IMR-90 (cell line): Measurements from ENCODE around the gene NUDT9. TPM values are rescaled to one million over a fixed set of nuclear protein-coding genes. Genes with fewer than 3 reads are reported as not detected.

ENCODE experiments used
- ATAC-seq: fragments of 200-7000 bp; cut with Tn5 transposase; 2 replicates; pipeline ENCODE4 v1.9.1; 2020; ENCODE audit warnings: low read depth, mild to moderate bottlenecking, moderate library complexity
- BruUV-seq: library from RNA; stranded (reverse); fragments of 400-500 nt; replicated peaks from 2 replicates; lab custom pipeline; 2021; lab: Mats Ljungman, UMichigan
- CTCF ChIA-PET: fragments of 300-600 bp; formaldehyde crosslinking; extraction: SDS; loops from one replicate; lab custom pipeline; 2021; ENCODE audit warnings: antibody characterized with exemption; lab: Yijun Ruan, JAX
- POLR2A ChIA-PET: fragments of 300-600 bp; sonication (Branson Sonifier 250); formaldehyde crosslinking; loops from one replicate; lab custom pipeline; 2022; ENCODE audit warnings: antibody characterized with exemption; ENCODE audit not compliant: unreplicated experiment; lab: Charles Lee
- DNase-seq: peaks from one replicate; pipeline ENCODE4 v3.0.0; 2013
- H2AFZ ChIP-seq: replicated peaks from 2 replicates; pipeline ENCODE3; 2013; ENCODE audit warnings: low read length, mild to moderate bottlenecking; ENCODE audit not compliant: poor library complexity
- H2AK5ac ChIP-seq: 2 replicates; pipeline ENCODE4 v1.6.1; 2013; ENCODE audit warnings: low read depth, low read length, inconsistent platforms
- H2AK9ac ChIP-seq: replicated peaks from 2 replicates; pipeline ENCODE3; 2013; ENCODE audit warnings: mild to moderate bottlenecking, low read depth, low read length, moderate library complexity; ENCODE audit not compliant: poor library complexity
- H2BK120ac ChIP-seq: 2 replicates; pipeline ENCODE4 v1.6.1; 2013; ENCODE audit warnings: low read depth, low read length, inconsistent platforms
- H2BK15ac ChIP-seq: 3 replicates; pipeline ENCODE4 v1.6.1; 2013; ENCODE audit warnings: low read depth, low read length, inconsistent platforms
- H2BK20ac ChIP-seq: 2 replicates; pipeline ENCODE4 v1.6.1; 2013; ENCODE audit warnings: low read depth, mild to moderate bottlenecking, inconsistent platforms, low read length, moderate library complexity
- H2BK5ac ChIP-seq: 2 replicates; pipeline ENCODE4 v1.6.1; 2013; ENCODE audit warnings: mild to moderate bottlenecking, low read depth, low read length, inconsistent platforms; ENCODE audit not compliant: poor library complexity, severe bottlenecking
- H3K14ac ChIP-seq: replicated peaks from 2 replicates; pipeline ENCODE4 v1.6.1; 2013; ENCODE audit warnings: low read depth, low read length, inconsistent platforms
- H3K18ac ChIP-seq: 2 replicates; pipeline ENCODE4 v1.6.1; 2013; ENCODE audit warnings: low read depth, low read length, control low read depth
- H3K23ac ChIP-seq: 2 replicates; pipeline ENCODE4 v1.6.1; 2013; ENCODE audit warnings: low read depth, low read length, inconsistent platforms
- H3K27ac ChIP-seq: 2 replicates; pipeline ENCODE4 v1.5.1; 2013; ENCODE audit warnings: mild to moderate bottlenecking, control low read depth, low read length; ENCODE audit not compliant: insufficient read depth
- H3K27me3 ChIP-seq: 2 replicates; pipeline ENCODE4 v1.6.1; 2013; ENCODE audit warnings: low read length; ENCODE audit not compliant: control insufficient read depth, insufficient read depth
- H3K36me3 ChIP-seq: 2 replicates; pipeline ENCODE4 v1.6.1; 2013; ENCODE audit warnings: low read length, mixed read lengths; ENCODE audit not compliant: control insufficient read depth, insufficient read depth
- H3K4ac ChIP-seq: 2 replicates; pipeline ENCODE4 v1.6.1; 2013; ENCODE audit warnings: low read depth, low read length, inconsistent platforms
- H3K4me1 ChIP-seq: 2 replicates; pipeline ENCODE4 v1.6.1; 2013; ENCODE audit warnings: low read length, mixed read lengths; ENCODE audit not compliant: control insufficient read depth, insufficient read depth
- H3K4me2 ChIP-seq: 2 replicates; pipeline ENCODE4 v1.6.1; 2013; ENCODE audit warnings: low read depth, mild to moderate bottlenecking, control low read depth, low read length, moderate library complexity
- H3K4me3 ChIP-seq: 2 replicates; pipeline ENCODE4 v1.5.1; 2013; ENCODE audit warnings: low read depth, mild to moderate bottlenecking, control low read depth, low read length, moderate library complexity; ENCODE audit not compliant: insufficient read depth
- H3K56ac ChIP-seq: 2 replicates; pipeline ENCODE4 v1.6.1; 2013; ENCODE audit warnings: low read length, inconsistent platforms; ENCODE audit not compliant: insufficient read depth; ENCODE audit errors: extremely low read depth
- H3K79me1 ChIP-seq, 2 experiments: 2 replicates each; pipeline ENCODE4 v1.6.1; 2013; ENCODE audit warnings: low read length in 2 of 2, inconsistent platforms in 1 of 2, low read depth in 1 of 2
- H3K9ac ChIP-seq: 2 replicates; pipeline ENCODE4 v1.6.1; 2013; ENCODE audit warnings: low read depth, low read length, control low read depth
- H3K9me1 ChIP-seq: 2 replicates; pipeline ENCODE4 v1.6.1; 2013; ENCODE audit warnings: low read length, inconsistent platforms; ENCODE audit not compliant: insufficient read depth
- H3K9me3 ChIP-seq: 2 replicates; pipeline ENCODE4 v1.6.1; 2013; ENCODE audit warnings: low read length; ENCODE audit not compliant: control insufficient read depth, insufficient read depth
- H4K20me1 ChIP-seq: 2 replicates; pipeline ENCODE4 v1.6.1; 2013; ENCODE audit warnings: low read length, inconsistent platforms; ENCODE audit not compliant: insufficient read depth
- H4K5ac ChIP-seq: 2 replicates; pipeline ENCODE4 v1.6.1; 2013; ENCODE audit warnings: mild to moderate bottlenecking, low read depth, low read length, control low read depth
- H4K8ac ChIP-seq, 2 experiments: 2 replicates each; pipeline ENCODE4 v1.6.1; 2013; ENCODE audit warnings: low read depth in 2 of 2, low read length in 2 of 2, control low read depth in 1 of 2, inconsistent platforms in 1 of 2
- H4K91ac ChIP-seq: 2 replicates; pipeline ENCODE4 v1.6.1; 2013; ENCODE audit warnings: low read depth, low read length, inconsistent platforms; ENCODE audit not compliant: insufficient read depth
- CEBPB ChIP-seq: IDR thresholded peaks from 2 replicates; pipeline ENCODE4 v1.6.1; 2012; ENCODE audit warnings: low read depth, low read length, improper control_type of control experiment
- CHD1 ChIP-seq: IDR thresholded peaks from 2 replicates; pipeline ENCODE4 v1.6.1; 2012; ENCODE audit warnings: low read depth, low read length, improper control_type of control experiment
- CTCF ChIP-seq: conservative IDR thresholded peaks from 2 replicates; pipeline ENCODE4 v1.5.1; 2012; ENCODE audit warnings: mild to moderate bottlenecking, low read depth, low read length, improper control_type of control experiment
- ELK1 ChIP-seq: fragments of 150-350 bp; IDR thresholded peaks from 2 replicates; pipeline ENCODE4 v1.6.1; 2016; ENCODE audit warnings: low read depth, mild to moderate bottlenecking, low read length, moderate library complexity, borderline replicate concordance
- MAFK ChIP-seq: IDR thresholded peaks from 2 replicates; pipeline ENCODE4 v1.6.1; 2012; ENCODE audit warnings: low read depth, low read length, improper control_type of control experiment
- MAZ ChIP-seq: IDR thresholded peaks from 2 replicates; pipeline ENCODE4 v1.6.1; 2012; ENCODE audit warnings: low read depth, mild to moderate bottlenecking, low read length, improper control_type of control experiment, moderate library complexity, borderline replicate concordance
- MXI1 ChIP-seq: IDR thresholded peaks from 2 replicates; pipeline ENCODE4 v1.6.1; 2012; ENCODE audit warnings: low read depth, mild to moderate bottlenecking, low read length, moderate library complexity, borderline replicate concordance
- NFE2L2 ChIP-seq: fragments of 150-350 bp; IDR thresholded peaks from 2 replicates; pipeline ENCODE4 v1.6.1; 2016; ENCODE audit warnings: low read depth, mild to moderate bottlenecking, low read length
- RAD21 ChIP-seq: IDR thresholded peaks from 2 replicates; pipeline ENCODE4 v1.6.1; 2012; ENCODE audit warnings: low read length, improper control_type of control experiment
- RCOR1 ChIP-seq: IDR thresholded peaks from 2 replicates; pipeline ENCODE4 v1.6.1; 2012; ENCODE audit warnings: mild to moderate bottlenecking, low read length, improper control_type of control experiment; ENCODE audit not compliant: insufficient replicate concordance
- RFX5 ChIP-seq: IDR thresholded peaks from 2 replicates; pipeline ENCODE4 v1.8.0; 2012; ENCODE audit warnings: low read depth, mild to moderate bottlenecking, low read length, moderate library complexity
- SMC3 ChIP-seq: fragments of 150-350 bp; IDR thresholded peaks from 2 replicates; pipeline ENCODE4 v1.6.1; 2016; ENCODE audit warnings: low read depth, mild to moderate bottlenecking, antibody characterized with exemption, low read length, moderate library complexity
- USF2 ChIP-seq: fragments of 150-350 bp; IDR thresholded peaks from 2 replicates; pipeline ENCODE4 v1.6.1; 2017; ENCODE audit warnings: mild to moderate bottlenecking, antibody characterized with exemption, low read length, low read depth
- WGBS, 2 experiments: methylation state at CpG; one replicate each; pipeline versions ENCODE4 v1.1.5 to v1.1.7; 2013; ENCODE audit warnings: missing lambda C conversion rate in 2 of 2; ENCODE audit not compliant: insufficient read length in 1 of 2; ENCODE audit errors: extremely low coverage in 2 of 2; 5-methylcytosine and 5-hydroxymethylcytosine counted together
- dilution Hi-C: fragments of 300-500 bp; cut with HindIII; formaldehyde crosslinking; loops from one replicate; pipeline ENCODE4 v1.14.3; 2018; ENCODE audit warnings: low sequenced_read_pairs; ENCODE audit not compliant: unreplicated experiment
- in situ Hi-C: fragments of 300-500 bp; cut with MboI; formaldehyde crosslinking; loops from 3 replicates; pipeline ENCODE4 v1.14.3; 2019; ENCODE audit warnings: low sequenced_read_pairs, inconsistent platforms, mixed read lengths
- intact Hi-C: fragments of 100-400 bp; cut with micrococcal nuclease; formaldehyde crosslinking; loops from 2 replicates; pipeline ENCODE4 v1.10.0; 2022
- polyA plus RNA-seq, 3 experiments: library from polyadenylated mRNA; depleted of rRNA; stranded (reverse); fragments of >200 nt; gene quantifications; 2 replicates each; pipeline ENCODE4 v1.2.3, GENCODE V29; 2012; ENCODE audit warnings: low replicate concordance in 1 of 3
- total RNA-seq: library from RNA; depleted of rRNA; stranded (reverse); fragments of >200 nt; gene quantifications from 2 replicates; pipeline ENCODE4 v1.2.3, GENCODE V29; 2012

NUDT9 gene
- total and polyA plus RNA-seq, 2 of the 4 experiments (the other 2 are of a cell fraction) = 10.0 to 23.5 TPM

- no peaks in the 10 kb centered on the region for H4K20me1 ChIP-seq
- no peak overlapping the region for H2AFZ ChIP-seq
- H2BK120ac ChIP-seq = no peak overlapping the region
- in situ Hi-C loops = no loop called here
- no peak overlapping the region for H3K9ac ChIP-seq
- ChIA-PET POLR2A (no interaction called here), CTCF (no interaction called here)
- no peak overlapping the region for H2AK5ac ChIP-seq
- no peak overlapping the region for H3K18ac ChIP-seq
- no CpG with 5 or more reads among the region's 6 CpGs for WGBS, 2 experiments
- H2BK20ac ChIP-seq = no peak overlapping the region
- H3K79me1 ChIP-seq = no peaks in the 10 kb centered on the region
- H3K9me3 ChIP-seq = no peaks in the 10 kb centered on the region; the same call in 1 of the 2 replicates
- no peaks in the 10 kb centered on the region; the same call in 1 of the 2 replicates for H3K27me3 ChIP-seq
- H3K9me1 ChIP-seq = no peaks in the 10 kb centered on the region
- no peak for ATAC-seq
- H4K5ac ChIP-seq = no peak overlapping the region
- H3K14ac ChIP-seq = no peak overlapping the region
- no peak overlapping the region for H4K8ac ChIP-seq
- intact Hi-C loops = no loop called here
- DNase-seq = no peak
- no peak overlapping the region for H3K23ac ChIP-seq
- no peak overlapping the region for H2AK9ac ChIP-seq
- peaks cover 6% of the 10 kb centered on the region; the same call in 1 of the 2 replicates for H3K4me1 ChIP-seq
- dilution Hi-C loops = no loop called here
- no peak overlapping the region for H4K91ac ChIP-seq
- H3K36me3 ChIP-seq = no peaks in the 10 kb centered on the region
- H3K4me2 ChIP-seq = no peak overlapping the region
- no peak overlapping the region for H3K4me3 ChIP-seq
- no peak overlapping the region for H2BK5ac ChIP-seq
- TF ChIP-seq SMC3 (no peak), MAFK (no peak), RCOR1 (no peak), MAZ (no peak), USF2 (no peak), RFX5 (no peak), ELK1 (no peak), NFE2L2 (no peak), RAD21 (no peak), CTCF (no peak), CHD1 (no peak), CEBPB (no peak), MXI1 (no peak)
- H3K27ac ChIP-seq = no peak overlapping the region
- BruUV-seq = no TSS peak
- no peak overlapping the region for H2BK15ac ChIP-seq
- no peak overlapping the region for H3K4ac ChIP-seq
- no peak overlapping the region for H3K56ac ChIP-seq
Measured at GRCh38 chr4:87406462-87406861, 15.9 kb upstream of the NUDT9 start.
